Activated T-helper 2 cell treated with anti-CD3 and anti-CD28 coated beads, Interferon-gamma antibody, Interleukin-2, Interleukin-4, amounts not matched to agents 10 μg/mL and 5 μg/mL and 100 μg/mL, durations not matched to agents 14 hours and 24 hours and 36 hours (primary cell): ENCODE results near the gene TMEM178B. TPM values are rescaled to one million over a fixed set of nuclear protein-coding genes. Genes with fewer than 3 reads are reported as not detected.

Experiments used
- DNase-seq: peaks from one replicate; pipeline ENCODE4 v3.0.0; 2021; ENCODE audit warnings: low spot score
- H3K27ac Mint-ChIP-seq: one replicate; pipeline ENCODE4 v1.8.0; 2021; ENCODE audit warnings: mixed read lengths
- H3K27me3 Mint-ChIP-seq: one replicate; pipeline ENCODE4 v1.8.0; 2021; ENCODE audit warnings: low read depth, mixed read lengths
- H3K36me3 Mint-ChIP-seq: one replicate; pipeline ENCODE4 v1.8.0; 2021; ENCODE audit warnings: low read depth, mixed read lengths
- H3K4me1 Mint-ChIP-seq: one replicate; pipeline ENCODE4 v1.8.0; 2021; ENCODE audit warnings: low read depth, mixed read lengths
- H3K4me3 Mint-ChIP-seq: one replicate; pipeline ENCODE4 v1.8.0; 2021; ENCODE audit warnings: low read depth, mild to moderate bottlenecking, moderate library complexity, mixed read lengths
- H3K9me3 Mint-ChIP-seq: one replicate; pipeline ENCODE4 v1.8.0; 2021; ENCODE audit warnings: mixed read lengths
- intact Hi-C: fragments of 100-400 bp; cut with micrococcal nuclease; formaldehyde crosslinking; loops from one replicate; pipeline ENCODE4 v1.15.1; 2023
- total RNA-seq: library from RNA; stranded (reverse); gene quantifications from 2 replicates; pipeline ENCODE4 v1.2.3, GENCODE V29; 2022

TMEM178B gene
- total RNA-seq, 1 donor from 2014 or later: 0.30 TPM

GRCh38 chr7:141339603-141340002 is 265.7 kb downstream of the TMEM178B start:
- intact Hi-C loops: no loop called here
- H3K4me1 Mint-ChIP-seq: no peaks in the 10 kb centered on the region
- no peak overlapping the region for H3K4me3 Mint-ChIP-seq
- no peaks in the 10 kb centered on the region for H3K36me3 Mint-ChIP-seq
- no peaks in the 10 kb centered on the region for H3K27me3 Mint-ChIP-seq
- H3K9me3 Mint-ChIP-seq: peaks cover 4% of the 10 kb centered on the region
- no peak for DNase-seq
- no peak overlapping the region for H3K27ac Mint-ChIP-seq

DNA sequence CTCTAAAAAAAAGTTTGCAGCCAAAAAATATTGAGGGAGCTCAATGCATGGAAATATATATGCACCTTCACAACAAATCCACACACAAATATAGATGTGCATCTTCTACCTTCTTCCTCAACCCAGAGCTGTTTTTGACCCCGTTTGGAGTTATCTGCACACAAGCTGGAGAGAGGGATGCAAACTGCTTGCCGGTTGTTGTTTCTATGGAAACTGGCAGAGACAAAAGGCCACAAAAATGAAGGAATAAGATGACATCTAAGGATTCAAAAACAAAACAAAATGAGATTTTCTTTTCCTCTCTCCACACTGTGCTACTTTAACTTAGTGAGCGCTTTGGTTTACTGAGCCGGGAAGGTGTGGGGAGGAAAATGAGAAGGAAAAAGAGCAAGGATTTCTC is 267.1 kb downstream of the TMEM178B start:
- Mint-ChIP-seq H3K4me3 (no peak overlapping the region), H3K27me3 (no peaks in the 10 kb centered on the region), H3K9me3 (peaks cover 4% of the 10 kb centered on the region), H3K27ac (no peak overlapping the region), H3K4me1 (no peaks in the 10 kb centered on the region), H3K36me3 (no peaks in the 10 kb centered on the region)
- intact Hi-C loops: no loop called here
- no peak for DNase-seq

GRCh38 chr7:141342621-141343408 is 269.0 kb downstream of the TMEM178B start:
- Mint-ChIP-seq H3K9me3 (no peaks in the 10 kb centered on the region), H3K36me3 (no peaks in the 10 kb centered on the region), H3K27me3 (no peaks in the 10 kb centered on the region), H3K4me1 (no peaks in the 10 kb centered on the region), H3K27ac (no peak overlapping the region), H3K4me3 (no peak overlapping the region)
- intact Hi-C loops: no loop called here
- DNase-seq: no peak

- Mint-ChIP-seq H3K36me3 (no peaks in the 10 kb centered on the region), H3K27ac (no peak overlapping the region), H3K4me1 (no peaks in the 10 kb centered on the region), H3K4me3 (no peak overlapping the region), H3K9me3 (no peaks in the 10 kb centered on the region), H3K27me3 (no peaks in the 10 kb centered on the region)
- intact Hi-C loops: no loop called here
- no peak for DNase-seq
Measured at GRCh38 chr7:141344153-141344935, 270.5 kb downstream of the TMEM178B start.

- no peaks in the 10 kb centered on the region for H3K9me3 Mint-ChIP-seq
- no peaks in the 10 kb centered on the region for H3K4me1 Mint-ChIP-seq
- H3K4me3 Mint-ChIP-seq: no peak overlapping the region
- DNase-seq: no peak
- H3K36me3 Mint-ChIP-seq: no peaks in the 10 kb centered on the region
- H3K27ac Mint-ChIP-seq: no peak overlapping the region
- no peaks in the 10 kb centered on the region for H3K27me3 Mint-ChIP-seq
- intact Hi-C loops: no loop called here
Measured at GRCh38 chr7:141348728-141349127, 274.9 kb downstream of the TMEM178B start.

- H3K4me3 Mint-ChIP-seq: no peak overlapping the region
- H3K27ac Mint-ChIP-seq: no peak overlapping the region
- H3K27me3 Mint-ChIP-seq: no peaks in the 10 kb centered on the region
- no peaks in the 10 kb centered on the region for H3K9me3 Mint-ChIP-seq
- intact Hi-C loops: no loop called here
- H3K4me1 Mint-ChIP-seq: peaks cover 1% of the 10 kb centered on the region
- DNase-seq: no peak
- H3K36me3 Mint-ChIP-seq: no peaks in the 10 kb centered on the region
Measured at GRCh38 chr7:141349338-141349737, 275.5 kb downstream of the TMEM178B start.

DNA sequence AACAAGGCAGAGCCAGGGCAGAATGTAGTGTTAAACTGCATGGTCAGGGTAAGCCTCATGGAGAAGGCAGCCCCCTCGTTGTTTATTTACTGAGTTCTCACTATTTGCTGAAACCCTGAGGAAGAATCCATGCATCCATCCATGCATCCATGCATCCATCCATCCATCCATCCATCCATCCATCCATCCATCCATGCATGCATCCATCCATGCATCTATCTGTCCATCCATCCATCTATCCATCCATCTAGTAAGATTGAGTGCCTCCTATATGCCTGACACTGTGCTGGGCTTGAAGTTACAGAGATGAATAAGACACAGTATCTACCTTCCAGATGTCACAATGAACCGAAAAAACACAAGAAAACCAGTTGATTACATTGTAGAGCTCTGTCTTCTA is 275.9 kb downstream of the TMEM178B start:
- intact Hi-C loops: no loop called here
- no peaks in the 10 kb centered on the region for H3K36me3 Mint-ChIP-seq
- peaks cover 4% of the 10 kb centered on the region for H3K4me1 Mint-ChIP-seq
- no peak overlapping the region for H3K4me3 Mint-ChIP-seq
- H3K9me3 Mint-ChIP-seq: no peaks in the 10 kb centered on the region
- no peaks in the 10 kb centered on the region for H3K27me3 Mint-ChIP-seq
- no peak for DNase-seq
- no peak overlapping the region for H3K27ac Mint-ChIP-seq

DNA sequence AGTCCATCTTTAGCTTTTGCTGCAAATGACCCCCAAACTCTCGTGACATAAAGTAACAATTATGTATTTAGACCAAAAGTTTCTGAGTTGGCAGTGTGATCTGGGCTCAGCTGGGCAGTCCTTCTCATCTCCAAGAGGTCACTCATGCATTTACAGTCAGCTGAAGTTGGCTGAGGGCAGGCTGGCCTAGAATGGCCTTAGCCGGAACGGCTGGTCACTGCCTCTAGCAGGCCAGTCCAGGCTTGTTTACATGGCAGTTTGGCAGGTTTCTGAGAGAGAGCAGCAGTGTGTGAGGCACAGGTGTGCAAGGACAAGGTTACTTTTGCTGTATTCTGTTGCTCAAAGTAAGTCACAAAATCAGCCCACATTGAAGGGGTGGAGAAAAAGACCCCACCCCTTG is 277.3 kb downstream of the TMEM178B start:
- Mint-ChIP-seq H3K36me3 (no peaks in the 10 kb centered on the region), H3K27ac (no peak overlapping the region), H3K27me3 (peaks cover 2% of the 10 kb centered on the region), H3K4me1 (peaks cover 4% of the 10 kb centered on the region), H3K9me3 (no peaks in the 10 kb centered on the region), H3K4me3 (no peak overlapping the region)
- no peak for DNase-seq
- intact Hi-C loops: no loop called here

- DNase-seq: no peak
- Mint-ChIP-seq H3K36me3 (no peaks in the 10 kb centered on the region), H3K4me1 (peaks cover 4% of the 10 kb centered on the region), H3K27ac (no peak overlapping the region), H3K9me3 (no peaks in the 10 kb centered on the region), H3K27me3 (peaks cover 2% of the 10 kb centered on the region), H3K4me3 (no peak overlapping the region)
- intact Hi-C loops: no loop called here
Measured at GRCh38 chr7:141352955-141353354, 279.1 kb downstream of the TMEM178B start.

GRCh38 chr7:141354251-141354650 is 280.4 kb downstream of the TMEM178B start:
- Mint-ChIP-seq H3K4me3 (no peak overlapping the region), H3K36me3 (no peaks in the 10 kb centered on the region), H3K27ac (no peak overlapping the region), H3K9me3 (no peaks in the 10 kb centered on the region), H3K27me3 (peaks cover 2% of the 10 kb centered on the region), H3K4me1 (peaks cover 4% of the 10 kb centered on the region)
- DNase-seq: no peak
- intact Hi-C loops: no loop called here

- H3K36me3 Mint-ChIP-seq: no peaks in the 10 kb centered on the region
- H3K4me1 Mint-ChIP-seq: peaks cover 4% of the 10 kb centered on the region
- H3K27me3 Mint-ChIP-seq: peaks cover 2% of the 10 kb centered on the region
- DNase-seq: no peak
- intact Hi-C loops: no loop called here
- H3K9me3 Mint-ChIP-seq: no peaks in the 10 kb centered on the region
- no peak overlapping the region for H3K27ac Mint-ChIP-seq
- H3K4me3 Mint-ChIP-seq: no peak overlapping the region
Measured at GRCh38 chr7:141355032-141355431, 281.2 kb downstream of the TMEM178B start.

DNA sequence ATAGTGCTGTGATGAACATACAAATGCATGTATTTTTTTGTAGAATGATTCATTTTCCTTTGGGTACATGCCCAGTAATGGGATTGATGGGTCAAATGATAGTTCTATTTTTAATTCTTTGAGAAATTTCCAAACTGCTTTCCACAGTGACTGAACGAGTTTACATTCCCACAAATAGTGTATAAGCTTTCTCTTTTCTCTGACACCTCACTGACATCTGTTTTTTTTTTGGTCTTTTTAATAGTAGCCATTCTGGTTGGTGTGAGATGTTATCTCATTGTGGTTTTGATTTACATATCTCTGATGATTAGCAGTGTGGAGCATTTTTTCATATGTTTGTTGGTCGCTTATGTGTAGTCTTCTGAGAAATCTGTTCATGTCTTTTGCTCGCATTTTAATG is 282.3 kb downstream of the TMEM178B start:
- Mint-ChIP-seq H3K36me3 (no peaks in the 10 kb centered on the region), H3K9me3 (no peaks in the 10 kb centered on the region), H3K4me1 (peaks cover 4% of the 10 kb centered on the region), H3K27ac (no peak overlapping the region), H3K27me3 (peaks cover 2% of the 10 kb centered on the region), H3K4me3 (no peak overlapping the region)
- intact Hi-C loops: no loop called here
- DNase-seq: no peak

- no peaks in the 10 kb centered on the region for H3K36me3 Mint-ChIP-seq
- no peaks in the 10 kb centered on the region for H3K9me3 Mint-ChIP-seq
- peaks cover 2% of the 10 kb centered on the region for H3K27me3 Mint-ChIP-seq
- intact Hi-C loops: no loop called here
- DNase-seq: no peak
- peaks cover 4% of the 10 kb centered on the region for H3K4me1 Mint-ChIP-seq
- no peak overlapping the region for H3K4me3 Mint-ChIP-seq
- no peak overlapping the region for H3K27ac Mint-ChIP-seq
Measured at GRCh38 chr7:141358386-141358785, 284.5 kb downstream of the TMEM178B start.
